HEK293 (cell line): ENCODE measurements around the gene CENPP.

Source experiments
- KLF1 ChIP-seq: fragments of 450-650 bp; formaldehyde crosslinking; IDR thresholded peaks from 2 replicates; pipeline ENCODE4 v1.5.1; 2016; ENCODE audit warnings: missing biosample characterization, missing genetic modification characterization
- KLF9 ChIP-seq: fragments of 450-650 bp; formaldehyde crosslinking; IDR thresholded peaks from 2 replicates; pipeline ENCODE4 v1.5.1; 2016; ENCODE audit warnings: missing biosample characterization, missing genetic modification characterization, low read depth
- REPIN1 ChIP-seq: fragments of 450-650 bp; formaldehyde crosslinking; IDR thresholded peaks from 2 replicates; pipeline ENCODE4 v1.5.1; 2017; ENCODE audit warnings: missing biosample characterization, missing genetic modification characterization, low read depth
- ZNF274 ChIP-seq, 2 experiments: fragments of 200-500 bp in 1 of 2; fragments of 450-650 bp in 1 of 2; sonication (Bioruptor generic) in 1 of 2; formaldehyde crosslinking in 1 of 2; IDR thresholded peaks; 2 replicates each; pipeline versions ENCODE4 v1.5.1 to v1.6.1; 2014 to 2016; ENCODE audit warnings: borderline replicate concordance in 1 of 2, inconsistent platforms in 1 of 2, low read length in 1 of 2, missing biosample characterization in 1 of 2, missing genetic modification characterization in 1 of 2
- ZSCAN30 ChIP-seq: fragments of 450-650 bp; IDR thresholded peaks from 2 replicates; pipeline ENCODE4 v1.5.1; 2018; ENCODE audit warnings: missing biosample characterization, mild to moderate bottlenecking, missing genetic modification characterization, moderate library complexity
- TF ChIP-seq, protein P1 (sequence below): fragments of 450-650 bp; formaldehyde crosslinking; IDR thresholded peaks from 2 replicates; pipeline ENCODE4 v1.5.1; 2016; ENCODE audit warnings: missing biosample characterization, missing genetic modification characterization

DNA sequence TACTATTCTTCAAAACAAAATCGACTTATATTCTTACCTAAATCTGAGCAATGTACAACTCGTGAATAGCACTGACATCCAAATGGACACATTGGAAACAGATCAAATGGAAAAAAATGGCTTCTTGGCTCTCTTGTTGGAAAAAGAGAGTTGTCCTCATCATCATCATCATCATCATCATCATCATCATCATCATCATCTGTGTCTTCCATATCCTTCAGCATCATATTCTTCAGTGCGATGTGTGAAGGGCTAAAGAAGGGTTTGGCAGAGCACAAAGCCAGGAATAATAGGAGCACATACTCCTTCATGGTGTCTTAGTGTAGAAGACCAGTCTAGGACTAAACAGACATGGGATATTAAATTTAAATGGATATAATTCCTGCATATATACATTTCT lies 148.8 kb downstream of the CENPP start:
- TF ChIP-seq KLF1 (tag by site-specific recombination) (no peak), REPIN1 (tag by site-specific recombination) (no peak), KLF9 (tag by site-specific recombination) (no peak), ZSCAN30 (tag by site-specific recombination) (no peak), ZNF274 (IDR thresholded peaks at IDR 0.05; ENCODE audit: low read length) (no peak), ZNF274 (tag by site-specific recombination; IDR thresholded peaks at IDR 0.05; ENCODE audit: borderline replicate concordance) (no peak)
- TF ChIP-seq, protein P1, sequence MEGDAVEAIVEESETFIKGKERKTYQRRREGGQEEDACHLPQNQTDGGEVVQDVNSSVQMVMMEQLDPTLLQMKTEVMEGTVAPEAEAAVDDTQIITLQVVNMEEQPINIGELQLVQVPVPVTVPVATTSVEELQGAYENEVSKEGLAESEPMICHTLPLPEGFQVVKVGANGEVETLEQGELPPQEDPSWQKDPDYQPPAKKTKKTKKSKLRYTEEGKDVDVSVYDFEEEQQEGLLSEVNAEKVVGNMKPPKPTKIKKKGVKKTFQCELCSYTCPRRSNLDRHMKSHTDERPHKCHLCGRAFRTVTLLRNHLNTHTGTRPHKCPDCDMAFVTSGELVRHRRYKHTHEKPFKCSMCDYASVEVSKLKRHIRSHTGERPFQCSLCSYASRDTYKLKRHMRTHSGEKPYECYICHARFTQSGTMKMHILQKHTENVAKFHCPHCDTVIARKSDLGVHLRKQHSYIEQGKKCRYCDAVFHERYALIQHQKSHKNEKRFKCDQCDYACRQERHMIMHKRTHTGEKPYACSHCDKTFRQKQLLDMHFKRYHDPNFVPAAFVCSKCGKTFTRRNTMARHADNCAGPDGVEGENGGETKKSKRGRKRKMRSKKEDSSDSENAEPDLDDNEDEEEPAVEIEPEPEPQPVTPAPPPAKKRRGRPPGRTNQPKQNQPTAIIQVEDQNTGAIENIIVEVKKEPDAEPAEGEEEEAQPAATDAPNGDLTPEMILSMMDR (tag by site-specific recombination): no peak
